ENCODE results near the gene TCHP. TPM values are rescaled to one million over a fixed set of nuclear protein-coding genes. Genes with fewer than 3 reads are reported as not detected.

Gene TCHP
- total RNA-seq, 1 experiment from 2014 or later: 13.3 TPM

GRCh38 chr12:109871668-109872314, 28.3 kb upstream of the TCHP start:
- Histone ChIP-seq H2BK20ac (ENCODE audit: low read depth, low read length, poor library complexity, severe bottlenecking) (no peak overlapping the region), H3K4me1 (ENCODE audit: insufficient read depth, low read length) (no peaks in the 10 kb centered on the region), H4K8ac (replicated peaks; ENCODE audit: insufficient read length, low read depth, low read length) (no peak overlapping the region), H3K4me2 (ENCODE audit: insufficient read depth, insufficient read length, low read length) (no peak overlapping the region), H4K20me1 (ENCODE audit: control insufficient read depth, insufficient read depth, insufficient read length) (no peaks in the 10 kb centered on the region), H3K23me2 (ENCODE audit: insufficient read length, low read depth, low read length, poor library complexity, severe bottlenecking) (no peaks in the 10 kb centered on the region), H3K14ac (ENCODE audit: insufficient read depth, low read length) (peak overlapping the region; percentile 58; the same call in 1 of the 2 replicates), H2BK12ac (ENCODE audit: insufficient read length, low read depth, low read length) (no peak overlapping the region), H3T11ph (ENCODE audit: low read length) (no peak overlapping the region), H3K27me3 (ENCODE audit: insufficient read depth, low read length) (no peaks in the 10 kb centered on the region), H3K27ac (ENCODE audit: insufficient read length, low read depth, low read length) (no peak overlapping the region), H4K5ac (ENCODE audit: insufficient read length, low read depth, low read length) (no peak overlapping the region), H2BK120ac (ENCODE audit: low read depth, low read length, poor library complexity, severe bottlenecking) (no peak overlapping the region), H3K4ac (ENCODE audit: low read depth, low read length) (no peak overlapping the region), H3K23ac (ENCODE audit: insufficient read length, low read depth, low read length) (no peak overlapping the region), H2AFZ (ENCODE audit: low read length) (no peak overlapping the region), H3K79me1 (ENCODE audit: insufficient read depth, low read depth, low read length, poor library complexity, severe bottlenecking) (peaks cover 2% of the 10 kb centered on the region), H3K9me3 (ENCODE audit: control insufficient read depth, low read depth, low read length) (no peaks in the 10 kb centered on the region), H4K91ac (ENCODE audit: insufficient read length, low read depth, low read length) (no peak overlapping the region), H2AK5ac (ENCODE audit: insufficient read length, low read length) (no peak overlapping the region), H3K9ac (ENCODE audit: extremely low read depth, insufficient read length, low read length) (no peak overlapping the region), H3K56ac (ENCODE audit: insufficient read length, low read depth, low read length) (no peak overlapping the region), H2BK5ac (ENCODE audit: insufficient read length, low read length) (no peak overlapping the region), H2BK15ac (ENCODE audit: low read depth, low read length) (no peak overlapping the region), H3K79me2 (ENCODE audit: insufficient read depth, low read length) (no peaks in the 10 kb centered on the region; the same call in 1 of the 2 replicates), H3K18ac (ENCODE audit: insufficient read length, low read depth, low read length) (no peak overlapping the region)
- Mint-ChIP-seq H3K27me3 (ENCODE audit: low read depth) (no peaks in the 10 kb centered on the region), H3K4me3 (no peak overlapping the region), H3K27ac (no peak overlapping the region; a peak in 2 of 7 replicates), H3K4me1 (peaks cover 5 to 6% of the 10 kb centered on the region in 2 experiments; a peak in 1 of 4 replicates), H3K36me3 (ENCODE audit: insufficient read depth in 1 of 3, low read depth in 3 of 3) (peaks cover 0 to 1% (median 0%) of the 10 kb centered on the region in 3 experiments; a peak in 2 of 7 replicates), H3K9me3 (no peaks in the 10 kb centered on the region)
- WGBS (ENCODE audit: extremely low coverage, insufficient read length, low lambda C conversion rate): no CpG with 5 or more reads among the region's 7 CpGs
- no peak for TF ChIP-seq CTCF (conservative IDR thresholded peaks at IDR 0.05)
- no peak for DNase-seq

All from H9 (cell line).